Suprapubic skin (tissue), 3 donors: Measurements from ENCODE around the gene MAPK12.

Experiments used
- CTCF ChIP-seq, 2 donors: fragments of 200-600 bp in 1 of 2; fragments of 450-650 bp in 1 of 2; sonication (generic) in 1 of 2; IDR thresholded peaks; one replicate each; pipeline ENCODE4 v1.5.1; 2016 to 2019; ENCODE audit warnings: antibody characterized with exemption in 2 of 2, mild to moderate bottlenecking in 1 of 2, moderate library complexity in 1 of 2
- POLR2A ChIP-seq, 2 donors: fragments of 450-650 bp; IDR thresholded peaks; one replicate each; pipeline ENCODE4 v1.6.1; 2017; ENCODE audit warnings: antibody characterized with exemption in 2 of 2, mild to moderate bottlenecking in 2 of 2, moderate library complexity in 2 of 2

GRCh38 chr22:50309601-50309991, 48.1 kb upstream of the MAPK12 start:
- TF ChIP-seq CTCF (IDR thresholded peaks at IDR 0.05) (no peak), POLR2A (IDR thresholded peaks at IDR 0.05) (no peak)
